NB4 (cell line): ENCODE data around the gene RNF44.

Experiments
- DNase-seq: peaks from one replicate; pipeline ENCODE4 v3.0.0; 2010; ENCODE audit warnings: low read depth
- H3K4me3 ChIP-seq: one replicate; pipeline ENCODE4 v1.5.1; 2011; ENCODE audit warnings: mild to moderate bottlenecking, low read depth, low read length, moderate library complexity
- MYC ChIP-seq: IDR thresholded peaks from 2 replicates; pipeline ENCODE4 v1.6.1; 2011; ENCODE audit warnings: low read depth, low read length
- POLR2A ChIP-seq: IDR thresholded peaks from 2 replicates; pipeline ENCODE4 v1.6.1; 2011; ENCODE audit warnings: mild to moderate bottlenecking; ENCODE audit not compliant: insufficient read length; ENCODE audit errors: extremely low read depth
- TF ChIP-seq, protein P1 (sequence below): IDR thresholded peaks from 2 replicates; pipeline ENCODE4 v1.6.1; 2011; ENCODE audit warnings: low read depth, low read length
- TF ChIP-seq, protein P2 (sequence below): IDR thresholded peaks from one replicate; pipeline ENCODE4 v1.5.1; 2012; ENCODE audit warnings: low read depth, low read length

The RNF44 gene

DNA sequence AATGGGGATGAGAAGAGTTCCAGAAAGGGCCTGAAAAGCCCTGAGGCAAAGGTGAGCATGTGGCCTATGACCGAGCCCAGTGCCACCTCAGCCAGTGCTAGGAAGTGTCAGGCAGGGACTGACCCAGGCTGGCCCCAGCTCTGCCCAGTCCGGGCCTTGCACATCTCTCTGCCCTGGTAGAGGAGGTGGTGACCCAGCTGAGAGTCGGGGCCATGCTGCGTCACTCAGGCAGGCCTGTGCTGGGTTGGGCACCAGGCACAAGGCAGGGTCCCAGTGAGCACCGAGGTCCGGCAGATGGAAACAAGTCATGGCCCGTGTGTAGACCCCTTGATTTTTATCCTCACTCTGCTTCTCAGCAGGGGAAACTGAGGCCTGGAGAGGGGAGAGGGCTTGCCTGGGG lies 12.7 kb upstream of the RNF44 start:
- DNase-seq: no peak
- TF ChIP-seq, protein P1, sequence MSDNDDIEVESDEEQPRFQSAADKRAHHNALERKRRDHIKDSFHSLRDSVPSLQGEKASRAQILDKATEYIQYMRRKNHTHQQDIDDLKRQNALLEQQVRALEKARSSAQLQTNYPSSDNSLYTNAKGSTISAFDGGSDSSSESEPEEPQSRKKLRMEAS: no peak
- TF ChIP-seq MYC (no peak), POLR2A (no peak)
- TF ChIP-seq, protein P2, sequence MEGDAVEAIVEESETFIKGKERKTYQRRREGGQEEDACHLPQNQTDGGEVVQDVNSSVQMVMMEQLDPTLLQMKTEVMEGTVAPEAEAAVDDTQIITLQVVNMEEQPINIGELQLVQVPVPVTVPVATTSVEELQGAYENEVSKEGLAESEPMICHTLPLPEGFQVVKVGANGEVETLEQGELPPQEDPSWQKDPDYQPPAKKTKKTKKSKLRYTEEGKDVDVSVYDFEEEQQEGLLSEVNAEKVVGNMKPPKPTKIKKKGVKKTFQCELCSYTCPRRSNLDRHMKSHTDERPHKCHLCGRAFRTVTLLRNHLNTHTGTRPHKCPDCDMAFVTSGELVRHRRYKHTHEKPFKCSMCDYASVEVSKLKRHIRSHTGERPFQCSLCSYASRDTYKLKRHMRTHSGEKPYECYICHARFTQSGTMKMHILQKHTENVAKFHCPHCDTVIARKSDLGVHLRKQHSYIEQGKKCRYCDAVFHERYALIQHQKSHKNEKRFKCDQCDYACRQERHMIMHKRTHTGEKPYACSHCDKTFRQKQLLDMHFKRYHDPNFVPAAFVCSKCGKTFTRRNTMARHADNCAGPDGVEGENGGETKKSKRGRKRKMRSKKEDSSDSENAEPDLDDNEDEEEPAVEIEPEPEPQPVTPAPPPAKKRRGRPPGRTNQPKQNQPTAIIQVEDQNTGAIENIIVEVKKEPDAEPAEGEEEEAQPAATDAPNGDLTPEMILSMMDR: no peak
- no peak overlapping the region for H3K4me3 ChIP-seq

DNA sequence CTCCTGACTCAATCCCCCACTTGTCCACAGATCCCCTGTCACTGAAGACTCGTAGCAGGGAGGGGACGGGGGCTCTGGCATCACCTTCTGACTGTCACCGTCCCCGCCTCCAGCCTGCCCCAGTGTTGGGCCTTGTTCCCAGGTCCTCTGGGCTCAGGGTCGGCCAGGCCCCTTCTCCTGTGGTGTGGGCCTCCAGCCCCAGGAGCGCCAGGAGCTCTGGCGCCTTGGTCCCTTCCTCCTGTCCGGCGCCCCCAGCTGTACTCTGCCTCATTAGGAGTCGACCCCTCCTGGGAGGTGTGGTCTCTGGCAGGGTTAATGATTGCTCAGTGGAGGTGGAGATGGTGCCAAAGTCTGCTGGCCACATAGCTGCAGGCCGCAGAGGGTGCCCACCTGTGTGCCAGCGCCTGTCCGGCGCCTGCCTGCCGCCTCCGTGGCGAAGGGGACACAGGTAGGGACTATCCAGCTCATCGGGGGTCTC lies 11.8 kb upstream of the RNF44 start, which contains the start of gene CDHR2:
CDHR2 (plus strand) TSS at position 376 of the 478 bp plus-strand sequence. CDS start 16,011 bp downstream, outside the sequence.
- TF ChIP-seq, protein P2: no peak
- TF ChIP-seq POLR2A (no peak), MYC (no peak)
- TF ChIP-seq, protein P1: no peak
- H3K4me3 ChIP-seq: no peak within 1 kb of the TSS
- DNase-seq: no peak

DNA sequence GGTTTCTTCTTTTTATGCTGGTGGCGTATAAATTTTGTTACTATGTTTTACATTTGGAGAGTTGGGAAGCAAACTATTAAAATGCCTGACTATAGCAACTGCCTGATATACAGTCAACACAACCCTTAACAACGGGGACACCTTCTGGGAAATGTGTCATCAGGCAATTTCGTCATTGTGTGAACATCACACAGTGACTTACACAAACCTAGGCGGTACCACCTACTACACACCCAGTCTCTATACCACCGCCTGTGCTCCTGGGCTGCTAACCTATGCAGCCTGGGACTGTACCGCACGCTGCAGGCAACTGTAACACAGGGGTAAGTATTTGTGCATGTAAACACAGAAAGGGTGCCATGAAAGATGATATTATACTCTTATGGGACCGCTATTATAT lies 10.6 kb upstream of the RNF44 start:
- TF ChIP-seq POLR2A: no peak
- no peak overlapping the region for H3K4me3 ChIP-seq
- peak; percentile 31 for DNase-seq

DNA sequence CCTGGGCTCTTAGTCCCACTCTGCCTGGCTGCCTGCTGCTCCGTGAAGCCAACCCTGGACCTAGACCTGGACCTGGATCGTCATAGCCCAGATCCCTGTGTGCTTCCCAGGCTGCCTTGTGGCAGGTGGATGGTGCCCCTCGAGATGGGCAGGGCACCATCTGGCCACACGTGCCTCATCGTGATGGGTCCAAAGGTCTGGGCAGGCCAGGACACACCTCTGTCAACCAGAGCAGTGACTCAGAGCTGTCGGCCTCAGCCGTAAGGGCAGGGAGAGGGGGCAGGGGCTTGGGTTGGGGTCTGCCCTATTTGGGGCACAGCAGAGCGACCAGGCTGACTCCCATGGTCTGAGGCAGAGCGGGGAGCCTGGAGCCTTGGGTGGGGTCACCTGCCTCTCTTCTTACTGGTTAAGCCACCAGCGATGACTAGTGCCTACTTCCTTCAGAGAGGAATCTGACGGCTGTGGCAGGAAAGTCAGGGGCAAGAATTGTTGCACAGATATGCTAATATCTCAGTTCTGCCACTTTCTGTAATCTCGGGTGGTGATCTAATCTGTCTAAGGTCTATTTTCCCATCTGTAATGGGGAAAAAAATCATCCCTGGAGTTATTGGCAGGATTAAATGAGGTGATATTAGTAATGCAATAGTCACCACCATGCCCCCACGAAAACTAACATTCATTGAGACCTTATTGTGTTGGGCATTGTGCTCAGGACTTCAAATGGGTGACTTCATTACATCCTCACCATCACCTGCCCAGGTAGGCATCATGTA lies 8.7 kb upstream of the RNF44 start:
- no peak for DNase-seq
- TF ChIP-seq, protein P2: no peak
- TF ChIP-seq POLR2A: no peak
- no peak for TF ChIP-seq MYC
- TF ChIP-seq, protein P1: no peak
- no peak overlapping the region for H3K4me3 ChIP-seq

DNA sequence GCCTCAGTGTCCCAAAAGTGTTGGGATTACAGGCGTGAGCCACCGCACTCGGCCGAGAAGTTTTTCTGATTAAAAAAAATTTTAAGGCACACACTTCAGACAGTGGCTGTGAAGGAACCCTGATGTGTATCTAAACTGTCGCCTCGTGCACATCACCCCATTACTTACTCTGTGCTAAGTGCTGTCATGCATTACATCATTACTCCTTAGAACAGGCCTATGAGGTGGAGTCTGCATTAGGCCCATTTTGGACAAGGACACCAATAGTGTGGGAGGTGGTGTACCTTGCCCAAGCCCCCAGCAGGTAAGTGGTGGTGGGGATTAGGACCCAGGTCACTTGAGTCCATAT lies 8.2 kb upstream of the RNF44 start:
- H3K4me3 ChIP-seq: no peak overlapping the region
- TF ChIP-seq, protein P2: no peak
- TF ChIP-seq POLR2A (no peak), MYC (no peak)
- TF ChIP-seq, protein P1: no peak
- no peak for DNase-seq

DNA sequence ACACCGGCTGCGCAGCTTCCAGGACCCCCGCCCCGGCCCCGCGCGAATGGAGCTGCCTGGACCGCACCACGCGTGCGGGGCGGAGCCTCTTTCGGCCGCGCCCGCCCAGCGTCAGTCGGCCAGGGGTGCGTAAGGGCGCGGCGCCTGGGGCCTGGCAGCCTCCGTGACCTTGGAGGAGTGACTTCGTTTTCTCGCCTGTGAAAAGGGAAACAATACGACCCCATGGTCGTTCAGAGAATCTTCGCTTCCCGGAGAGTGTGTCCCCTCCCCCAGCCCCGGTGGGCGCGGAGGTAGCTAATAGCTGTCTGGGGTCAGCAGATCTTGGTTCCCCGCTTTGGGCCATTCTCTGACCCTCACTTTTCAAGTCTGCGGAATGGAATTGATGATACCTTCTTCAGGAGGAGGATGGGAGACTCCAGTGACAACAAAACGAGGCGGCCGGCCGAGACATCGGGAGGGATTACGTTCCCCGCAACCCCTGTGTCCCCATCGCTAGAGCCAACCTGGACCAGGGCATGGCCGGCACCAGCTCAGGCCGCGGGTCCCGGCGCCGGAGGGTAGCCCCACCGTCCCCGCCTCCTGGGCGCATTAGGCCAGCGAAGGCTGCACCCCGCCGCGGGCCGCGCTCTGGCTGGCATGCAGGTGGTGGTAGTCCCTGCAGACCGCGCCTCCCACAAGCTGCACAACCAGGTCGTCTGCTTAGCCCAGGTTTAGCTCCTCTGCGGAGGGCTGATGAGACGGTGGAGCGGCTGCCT lies 6.4 kb upstream of the RNF44 start:
- TF ChIP-seq, protein P2: no peak
- peak; percentile 7 for TF ChIP-seq MYC
- TF ChIP-seq POLR2A: peak; percentile 55
- TF ChIP-seq, protein P1: peak; percentile 62; the same call in 1 of the 2 replicates
- peak; percentile 85 for DNase-seq

More for the DNA sequence above, 6.4 kb upstream of the RNF44 start:
- H3K4me3 ChIP-seq: peak overlapping the region; percentile 63
